Chondrocyte (in vitro differentiated cells): ENCODE data around the gene ZBTB37. TPM values are rescaled to one million over a fixed set of nuclear protein-coding genes. Genes with fewer than 3 reads are reported as not detected.
A peak's percentile ranks its signal among the peaks of the same experiment; 100 is the strongest.
"Not testable (repeated sequence)": the region's sequence is repeated elsewhere in the genome, so short reads cannot be mapped to it uniquely, and the experiment has no call there.

ENCODE experiments used
- DNase-seq: peaks from one replicate; pipeline ENCODE4 v3.0.0; 2021; ENCODE audit warnings: mixed read lengths, low spot score
- H3K27ac Mint-ChIP-seq: one replicate; pipeline ENCODE4 v1.8.0; 2021; ENCODE audit warnings: mild to moderate bottlenecking, moderate library complexity, mixed read lengths; ENCODE audit not compliant: unreplicated experiment
- H3K27me3 Mint-ChIP-seq: 2 replicates; pipeline ENCODE4 v1.8.0; 2021; ENCODE audit warnings: low read depth, mixed read lengths
- H3K36me3 Mint-ChIP-seq: 2 replicates; pipeline ENCODE4 v1.8.0; 2021; ENCODE audit warnings: low read depth, mixed read lengths
- H3K4me1 Mint-ChIP-seq: 2 replicates; pipeline ENCODE4 v1.8.0; 2021; ENCODE audit warnings: low read depth, mild to moderate bottlenecking, mixed read lengths
- H3K4me3 Mint-ChIP-seq: one replicate; pipeline ENCODE4 v1.8.0; 2021; ENCODE audit warnings: mild to moderate bottlenecking, moderate library complexity, mixed read lengths; ENCODE audit not compliant: unreplicated experiment
- H3K9me3 Mint-ChIP-seq: 2 replicates; pipeline ENCODE4 v1.8.0; 2021; ENCODE audit warnings: low read depth, mixed read lengths
- total RNA-seq: library from RNA; stranded (reverse); gene quantifications from 3 replicates; pipeline ENCODE4 v1.2.1, GENCODE V29; 2021
- TF ChIP-seq, protein P1 (sequence below): fragments of 200-600 bp; sonication (generic); IDR thresholded peaks from 2 replicates; pipeline ENCODE4 v1.5.0; 2021; ENCODE audit warnings: antibody characterized with exemption, mild to moderate bottlenecking, moderate library complexity

ZBTB37 gene
- total RNA-seq, 1 donor from 2014 or later, result 11.0 TPM

DNA sequence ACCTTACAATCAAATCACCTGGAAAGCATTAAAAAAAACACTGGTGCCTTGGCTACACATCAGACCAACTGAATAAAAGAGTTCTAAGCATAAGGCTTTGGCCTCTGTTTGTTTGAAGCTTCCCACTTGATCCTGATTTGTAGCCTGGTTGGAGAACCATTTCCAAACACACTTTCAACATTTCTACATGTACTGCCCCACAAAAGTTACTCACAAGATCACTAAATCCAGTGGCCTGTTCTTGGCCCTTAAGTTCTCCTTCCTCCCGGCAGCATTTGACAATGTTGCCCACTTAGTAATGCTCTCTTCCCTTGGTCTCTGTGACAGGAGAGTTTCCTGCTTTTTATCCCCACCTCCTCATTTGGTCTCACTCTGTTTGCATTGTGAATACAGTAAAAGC is 12.2 kb upstream of the ZBTB37 start:
- Mint-ChIP-seq H3K36me3 (peaks cover 8% of the 10 kb centered on the region), H3K4me3 (no peak overlapping the region), H3K27ac (no peak overlapping the region), H3K4me1 (peaks cover 12% of the 10 kb centered on the region), H3K9me3 (no peaks in the 10 kb centered on the region), H3K27me3 (no peaks in the 10 kb centered on the region)
- TF ChIP-seq, protein P1, sequence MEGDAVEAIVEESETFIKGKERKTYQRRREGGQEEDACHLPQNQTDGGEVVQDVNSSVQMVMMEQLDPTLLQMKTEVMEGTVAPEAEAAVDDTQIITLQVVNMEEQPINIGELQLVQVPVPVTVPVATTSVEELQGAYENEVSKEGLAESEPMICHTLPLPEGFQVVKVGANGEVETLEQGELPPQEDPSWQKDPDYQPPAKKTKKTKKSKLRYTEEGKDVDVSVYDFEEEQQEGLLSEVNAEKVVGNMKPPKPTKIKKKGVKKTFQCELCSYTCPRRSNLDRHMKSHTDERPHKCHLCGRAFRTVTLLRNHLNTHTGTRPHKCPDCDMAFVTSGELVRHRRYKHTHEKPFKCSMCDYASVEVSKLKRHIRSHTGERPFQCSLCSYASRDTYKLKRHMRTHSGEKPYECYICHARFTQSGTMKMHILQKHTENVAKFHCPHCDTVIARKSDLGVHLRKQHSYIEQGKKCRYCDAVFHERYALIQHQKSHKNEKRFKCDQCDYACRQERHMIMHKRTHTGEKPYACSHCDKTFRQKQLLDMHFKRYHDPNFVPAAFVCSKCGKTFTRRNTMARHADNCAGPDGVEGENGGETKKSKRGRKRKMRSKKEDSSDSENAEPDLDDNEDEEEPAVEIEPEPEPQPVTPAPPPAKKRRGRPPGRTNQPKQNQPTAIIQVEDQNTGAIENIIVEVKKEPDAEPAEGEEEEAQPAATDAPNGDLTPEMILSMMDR, result no peak
- no peak for DNase-seq

DNA sequence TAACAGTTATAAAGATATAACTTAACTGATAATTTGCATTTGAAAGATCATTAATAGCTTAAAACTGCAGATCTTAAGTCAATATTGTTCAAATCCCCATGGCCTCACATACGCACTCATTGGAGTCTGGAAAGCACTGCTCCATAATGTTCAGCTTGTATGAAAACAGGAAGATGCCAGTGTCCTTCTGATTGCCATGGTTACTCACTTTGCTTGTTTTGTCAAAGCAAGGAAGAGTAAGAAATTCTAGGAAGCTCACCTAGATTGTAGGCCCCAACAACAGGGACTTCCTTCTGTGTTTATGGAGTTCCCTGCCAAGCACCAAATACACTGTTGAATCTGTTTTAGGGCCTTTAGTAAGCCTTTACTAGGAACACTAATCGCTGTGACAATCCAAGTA is 11.3 kb upstream of the ZBTB37 start:
- Mint-ChIP-seq H3K4me3 (no peak overlapping the region), H3K9me3 (no peaks in the 10 kb centered on the region), H3K27ac (no peak overlapping the region), H3K36me3 (peaks cover 8% of the 10 kb centered on the region), H3K27me3 (no peaks in the 10 kb centered on the region), H3K4me1 (peaks cover 12% of the 10 kb centered on the region)
- no peak for DNase-seq
- TF ChIP-seq, protein P1, result no peak

DNA sequence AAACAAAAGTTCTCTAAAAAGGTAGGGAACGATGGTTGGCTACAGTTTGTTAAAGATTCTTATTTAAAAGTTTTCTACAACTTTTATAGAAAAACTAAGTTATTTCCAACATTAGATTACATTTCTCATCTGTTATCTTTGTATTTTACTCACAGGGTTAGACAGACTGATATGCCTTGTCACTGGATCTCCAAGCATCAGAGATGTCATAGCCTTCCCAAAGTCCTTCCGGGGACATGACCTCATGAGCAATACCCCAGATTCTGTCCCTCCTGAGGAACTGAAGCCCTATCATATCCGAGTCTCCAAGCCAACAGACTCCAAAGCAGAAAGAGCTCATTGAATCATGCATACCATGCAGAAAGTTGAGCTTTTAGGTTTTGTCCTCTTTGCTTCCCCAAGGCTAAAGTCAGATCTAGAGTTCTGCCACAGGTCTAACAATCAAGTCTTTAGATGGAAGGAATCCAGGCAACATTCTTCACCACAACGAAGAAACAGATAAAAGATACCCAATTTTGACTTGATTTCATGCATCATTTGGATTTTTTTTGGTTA is 10.7 kb upstream of the ZBTB37 start:
- TF ChIP-seq, protein P1, result no peak
- no peaks in the 10 kb centered on the region for H3K9me3 Mint-ChIP-seq
- H3K4me3 Mint-ChIP-seq, result no peak overlapping the region
- H3K27ac Mint-ChIP-seq, result peak overlapping the region; percentile 68
- H3K27me3 Mint-ChIP-seq, result no peaks in the 10 kb centered on the region
- H3K36me3 Mint-ChIP-seq, result peaks cover 10% of the 10 kb centered on the region
- DNase-seq, result no peak
- H3K4me1 Mint-ChIP-seq, result peaks cover 10% of the 10 kb centered on the region

DNA sequence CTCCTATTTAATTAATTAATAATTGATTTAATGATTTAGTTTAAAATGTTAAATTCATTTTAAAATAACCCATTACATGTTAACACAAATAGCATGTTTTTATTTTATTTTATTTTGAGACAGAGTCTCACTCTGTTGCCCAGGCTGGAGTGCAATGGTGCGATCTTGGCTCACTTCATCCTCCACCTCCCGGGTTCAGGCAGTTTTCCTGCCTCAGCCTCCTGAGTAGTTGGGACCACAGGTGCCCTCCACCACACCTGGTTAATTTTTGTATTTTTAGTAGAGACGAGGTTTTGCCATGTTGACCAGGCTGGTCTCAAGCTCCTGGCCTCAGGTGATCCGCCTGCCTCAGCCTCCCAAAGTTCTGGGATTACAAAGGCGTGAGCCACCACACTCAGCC is 8.6 kb upstream of the ZBTB37 start:
- peaks cover 19% of the 10 kb centered on the region for H3K36me3 Mint-ChIP-seq
- not testable (repeated sequence) for H3K4me3 Mint-ChIP-seq, DNase-seq, H3K9me3 Mint-ChIP-seq, H3K4me1 Mint-ChIP-seq, H3K27me3 Mint-ChIP-seq, H3K27ac Mint-ChIP-seq

DNA sequence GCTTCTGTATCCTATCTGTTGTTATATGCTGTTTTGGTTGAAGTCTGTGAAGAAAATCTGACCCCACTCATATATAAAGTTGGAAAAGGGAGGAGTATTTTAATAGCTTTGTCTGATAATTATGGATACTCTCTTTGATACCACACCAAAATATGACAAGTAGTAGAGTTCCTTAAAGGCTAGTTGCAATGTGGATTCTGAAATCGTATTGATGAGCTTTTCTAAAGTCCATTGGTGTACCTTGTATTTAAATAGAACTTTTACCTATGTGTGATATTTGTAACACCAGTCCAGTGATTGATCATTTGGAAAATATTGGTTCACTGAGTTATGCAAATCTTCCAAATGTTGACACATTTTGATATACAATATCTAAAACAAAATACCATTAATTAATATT is 8.1 kb upstream of the ZBTB37 start:
- no peak overlapping the region for H3K4me3 Mint-ChIP-seq
- peaks cover 18% of the 10 kb centered on the region for H3K36me3 Mint-ChIP-seq
- no peaks in the 10 kb centered on the region for H3K9me3 Mint-ChIP-seq
- TF ChIP-seq, protein P1, result no peak
- peaks cover 15% of the 10 kb centered on the region for H3K4me1 Mint-ChIP-seq
- no peaks in the 10 kb centered on the region for H3K27me3 Mint-ChIP-seq
- no peak for DNase-seq
- H3K27ac Mint-ChIP-seq, result no peak overlapping the region

DNA sequence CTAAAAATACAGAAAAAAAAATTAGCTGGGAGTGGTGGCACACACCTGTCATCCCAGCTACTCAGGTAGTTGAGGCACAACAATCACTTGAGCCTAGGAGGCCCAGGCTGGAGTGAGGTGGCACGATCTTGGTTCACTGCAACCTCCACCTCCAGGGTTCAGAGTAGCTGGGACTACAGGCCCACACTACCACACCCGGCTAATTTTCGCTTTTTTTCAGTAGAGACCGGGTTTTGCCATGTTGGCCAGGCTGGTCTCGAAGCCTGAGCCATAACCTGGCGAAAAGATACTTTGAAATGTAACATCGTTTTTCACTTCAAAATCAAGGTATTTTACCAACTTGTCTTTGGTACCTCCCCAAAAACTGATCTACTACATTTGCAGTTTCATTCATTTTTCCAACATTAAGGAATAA is 6.4 kb upstream of the ZBTB37 start:
- TF ChIP-seq, protein P1, result no peak
- Mint-ChIP-seq H3K4me1 (peaks cover 32% of the 10 kb centered on the region), H3K36me3 (peaks cover 30% of the 10 kb centered on the region), H3K4me3 (no peak overlapping the region), H3K27me3 (no peaks in the 10 kb centered on the region), H3K9me3 (no peaks in the 10 kb centered on the region), H3K27ac (peak overlapping the region; percentile 22)
- no peak for DNase-seq

DNA sequence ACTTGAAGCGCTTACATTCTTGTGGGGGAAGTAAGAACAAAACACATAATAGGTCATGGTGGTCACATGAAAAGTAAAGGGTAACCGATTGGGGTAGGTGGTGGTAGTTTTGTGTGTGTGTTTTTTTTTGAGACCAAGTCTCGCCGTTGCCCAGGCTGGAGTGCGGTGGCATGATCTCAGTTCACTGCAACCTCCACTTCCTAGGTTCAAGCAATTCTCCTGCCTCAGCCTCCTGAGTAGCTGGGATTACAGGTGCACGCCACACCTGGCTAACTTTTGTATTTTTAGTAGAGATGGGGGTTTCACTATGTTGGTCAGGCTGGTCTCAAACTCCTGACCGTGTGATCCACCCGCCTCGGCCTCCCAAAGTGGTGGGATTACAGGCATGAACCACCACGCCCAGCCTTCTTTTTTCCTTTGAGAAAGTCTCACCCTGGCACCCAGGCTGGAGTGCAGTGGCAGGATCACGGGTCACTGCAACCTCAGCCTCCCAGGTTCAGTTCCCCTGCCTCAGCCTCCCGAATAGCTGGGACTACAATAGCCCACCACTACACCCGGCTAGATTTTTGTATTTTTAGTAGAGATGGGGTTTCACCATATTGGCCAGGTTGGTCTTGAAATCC is 5.9 kb upstream of the ZBTB37 start:
- not testable (repeated sequence) for DNase-seq, H3K27me3 Mint-ChIP-seq, H3K9me3 Mint-ChIP-seq, H3K4me3 Mint-ChIP-seq
- Mint-ChIP-seq H3K36me3 (peaks cover 31% of the 10 kb centered on the region), H3K27ac (peak overlapping the region; percentile 45), H3K4me1 (peaks cover 37% of the 10 kb centered on the region)
